ENCODE data around the gene THRA. TPM values are rescaled to one million over a fixed set of nuclear protein-coding genes. Genes with fewer than 3 reads are reported as not detected.

THRA gene
- total RNA-seq, 4 donors from 2014 or later: 34.0 to 52.9 (median 44.8) TPM

GRCh38 chr17:40020146-40020545, 42.6 kb upstream of the THRA start:
- H3K36me3 ChIP-seq: peaks cover 0 to 6% of the 10 kb centered on the region in 2 donors
- TF ChIP-seq POLR2A (IDR thresholded peaks at IDR 0.05): no peak
- TF ChIP-seq, protein P1, sequence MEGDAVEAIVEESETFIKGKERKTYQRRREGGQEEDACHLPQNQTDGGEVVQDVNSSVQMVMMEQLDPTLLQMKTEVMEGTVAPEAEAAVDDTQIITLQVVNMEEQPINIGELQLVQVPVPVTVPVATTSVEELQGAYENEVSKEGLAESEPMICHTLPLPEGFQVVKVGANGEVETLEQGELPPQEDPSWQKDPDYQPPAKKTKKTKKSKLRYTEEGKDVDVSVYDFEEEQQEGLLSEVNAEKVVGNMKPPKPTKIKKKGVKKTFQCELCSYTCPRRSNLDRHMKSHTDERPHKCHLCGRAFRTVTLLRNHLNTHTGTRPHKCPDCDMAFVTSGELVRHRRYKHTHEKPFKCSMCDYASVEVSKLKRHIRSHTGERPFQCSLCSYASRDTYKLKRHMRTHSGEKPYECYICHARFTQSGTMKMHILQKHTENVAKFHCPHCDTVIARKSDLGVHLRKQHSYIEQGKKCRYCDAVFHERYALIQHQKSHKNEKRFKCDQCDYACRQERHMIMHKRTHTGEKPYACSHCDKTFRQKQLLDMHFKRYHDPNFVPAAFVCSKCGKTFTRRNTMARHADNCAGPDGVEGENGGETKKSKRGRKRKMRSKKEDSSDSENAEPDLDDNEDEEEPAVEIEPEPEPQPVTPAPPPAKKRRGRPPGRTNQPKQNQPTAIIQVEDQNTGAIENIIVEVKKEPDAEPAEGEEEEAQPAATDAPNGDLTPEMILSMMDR (IDR thresholded peaks at IDR 0.05): no peak
- no peak overlapping the region for H3K4me3 ChIP-seq (replicated peaks in 1 of 3)
- H3K27ac ChIP-seq: no peak overlapping the region
- peaks cover 44 to 61% of the 10 kb centered on the region in 2 donors for H3K4me1 ChIP-seq
- no peaks in the 10 kb centered on the region for H3K9me3 ChIP-seq
- WGBS, 2 donors: 92 to 97% methylated on average over 12 to 13 of the region's 13 CpGs
- no peak for DNase-seq
- intact Hi-C loops (cut with DNase I): no loop called here
- no peaks in the 10 kb centered on the region for H3K27me3 ChIP-seq

DNA sequence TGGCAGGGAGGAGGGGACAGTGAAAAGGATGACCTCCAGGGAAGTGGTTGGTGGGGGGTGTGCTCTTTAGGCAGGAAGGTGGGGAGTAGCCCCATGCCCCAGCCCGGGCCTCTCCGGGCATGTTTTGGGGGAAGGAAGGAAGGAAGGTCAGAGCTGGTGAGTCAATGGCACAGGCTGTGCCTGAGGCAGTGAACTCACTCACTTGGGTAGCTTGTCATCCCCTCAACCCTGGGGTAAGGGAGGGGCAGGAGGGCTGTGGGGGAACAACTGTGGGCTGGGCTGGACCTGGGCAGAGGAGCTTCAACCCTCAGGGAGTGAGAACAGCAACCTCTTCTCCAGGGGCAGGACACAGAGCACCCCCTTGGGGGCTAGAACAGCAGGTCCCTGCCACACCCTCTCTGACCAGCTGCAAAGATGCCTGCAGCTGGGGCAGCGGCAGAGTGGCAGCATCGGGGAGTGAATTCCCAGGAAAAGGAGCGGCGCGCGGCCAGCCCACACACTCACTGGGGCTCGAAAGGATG, 41.3 kb upstream of the THRA start:
- no peaks in the 10 kb centered on the region for H3K27me3 ChIP-seq
- H3K4me1 ChIP-seq: peaks cover 56 to 74% of the 10 kb centered on the region in 2 donors

DNA sequence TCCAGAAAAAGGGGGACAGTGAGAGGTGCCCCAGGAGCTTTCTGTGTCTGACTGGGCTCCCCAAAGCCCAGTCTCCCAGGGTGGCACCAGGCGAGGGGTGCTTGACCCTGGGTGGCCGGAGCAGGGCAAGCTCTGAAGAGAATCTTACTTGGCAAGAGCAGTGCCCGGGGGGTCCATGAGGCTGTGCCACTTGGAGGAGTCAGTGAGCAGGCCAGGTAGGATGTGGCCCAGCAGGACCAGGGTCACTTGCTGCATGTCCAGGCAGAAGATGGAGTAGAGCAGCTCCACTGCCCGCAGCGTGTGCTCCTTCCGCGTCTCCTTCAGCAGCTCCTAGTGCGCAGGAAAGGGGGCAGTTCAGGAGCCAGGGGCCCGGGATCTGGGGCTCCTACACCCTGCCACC, 40.3 kb upstream of the THRA start:
- WGBS, 2 donors: 85 to 91% methylated on average over 5 to 6 of the region's 9 CpGs
- Histone ChIP-seq H3K27ac (peak overlapping the region; percentile 46 to 90 (median 87)), H3K27me3 (no peaks in the 10 kb centered on the region), H3K9me3 (no peaks in the 10 kb centered on the region), H3K36me3 (peaks cover 0 to 6% of the 10 kb centered on the region in 2 donors), H3K4me3 (replicated peaks in 1 of 3) (no peak overlapping the region), H3K4me1 (peaks cover 61 to 77% of the 10 kb centered on the region in 2 donors)
- no peak for DNase-seq
- intact Hi-C loops (cut with DNase I): no loop called here
- TF ChIP-seq, protein P1 (IDR thresholded peaks at IDR 0.05): no peak
- no peak for TF ChIP-seq POLR2A (IDR thresholded peaks at IDR 0.05)

More for the DNA sequence above, 41.3 kb upstream of the THRA start:
- Histone ChIP-seq H3K9me3 (no peaks in the 10 kb centered on the region), H3K27ac (peak overlapping the region in 2 of 3 donors; percentile 32 to 90), H3K4me3 (replicated peaks in 1 of 3) (no peak overlapping the region), H3K36me3 (peaks cover 0 to 6% of the 10 kb centered on the region in 2 donors)
- DNase-seq: peak in 1 of 2 donors; percentile 22
- TF ChIP-seq, protein P1 (IDR thresholded peaks at IDR 0.05): no peak
- TF ChIP-seq POLR2A (IDR thresholded peaks at IDR 0.05): no peak
- 75 to 84% methylated on average over 9 of the region's 9 CpGs for WGBS, 2 donors
- intact Hi-C loops (cut with DNase I): no loop called here

GRCh38 chr17:40022961-40023541, 39.7 kb upstream of the THRA start:
- WGBS, 2 donors: 23 to 59% methylated on average over 16 of the region's 19 CpGs
- intact Hi-C loops (cut with DNase I): no loop called here
- TF ChIP-seq, protein P1 (IDR thresholded peaks at IDR 0.05): no peak
- TF ChIP-seq POLR2A (IDR thresholded peaks at IDR 0.05): peak in 1 of 2 donors; percentile 29
- Histone ChIP-seq H3K4me1 (peaks cover 61 to 71% of the 10 kb centered on the region in 2 donors), H3K4me3 (replicated peaks in 1 of 3) (no peak overlapping the region), H3K36me3 (peaks cover 0 to 6% of the 10 kb centered on the region in 2 donors), H3K27me3 (no peaks in the 10 kb centered on the region), H3K9me3 (no peaks in the 10 kb centered on the region), H3K27ac (peak overlapping the region; percentile 46 to 90 (median 87))
- peak; percentile 80 to 89 for DNase-seq

- DNase-seq: peak; percentile 92
- no peak overlapping the region for H3K4me3 ChIP-seq (replicated peaks in 1 of 3)
- H3K9me3 ChIP-seq: no peaks in the 10 kb centered on the region
- peaks cover 61 to 70% of the 10 kb centered on the region in 2 donors for H3K4me1 ChIP-seq
- TF ChIP-seq, protein P1 (IDR thresholded peaks at IDR 0.05): no peak
- no peak for TF ChIP-seq POLR2A (IDR thresholded peaks at IDR 0.05)
- intact Hi-C loops (cut with DNase I): no loop called here
- H3K27me3 ChIP-seq: no peaks in the 10 kb centered on the region
- peak overlapping the region; percentile 46 to 90 (median 87) for H3K27ac ChIP-seq
- 43 to 50% methylated on average over 10 of the region's 10 CpGs for WGBS, 2 donors
- peaks cover 7 to 10% of the 10 kb centered on the region in 2 donors for H3K36me3 ChIP-seq
Observed at GRCh38 chr17:40023590-40024292, 39.0 kb upstream of the THRA start.

Measured in thyroid gland (tissue), 4 donors.